ENCODE measurements around the gene GTF3C2. TPM values are rescaled to one million over a fixed set of nuclear protein-coding genes. Genes with fewer than 3 reads are reported as not detected.
A peak's percentile ranks its signal among the peaks of the same experiment; 100 is the strongest.

GTF3C2 gene
- total RNA-seq, 4 donors from 2014 or later, result 55.7 to 79.2 (median 63.6) TPM

GRCh38 chr2:27376151-27376865, 19.7 kb upstream of the GTF3C2 start:
- Histone ChIP-seq H3K4me3 (no peak overlapping the region), H3K9me3 (no peaks in the 10 kb centered on the region), H3K36me3 (peaks cover 0 to 45% (median 20%) of the 10 kb centered on the region in 4 donors), H3K27ac (no peak overlapping the region), H3K27me3 (no peaks in the 10 kb centered on the region), H3K4me1 (peaks cover 22 to 42% (median 32%) of the 10 kb centered on the region in 4 donors)
- no peak for DNase-seq
- in situ Hi-C loops (cut with MboI; ENCODE audit: low pct_ligation_motif_present in 1 of 4, low pct_unique_long_range_greater_than_20kb in 1 of 4, low sequenced_read_pairs in 3 of 4) (no loop called here), intact Hi-C loops (cut with DNase I; ENCODE audit: low total_unique reads) (no loop called here)
- WGBS, 2 donors (ENCODE audit: low coverage in 1 of 2), result 83 to 100% methylated on average over 2 to 16 of the region's 16 CpGs
- TF ChIP-seq POLR2A (IDR thresholded peaks at IDR 0.05) (no peak), EP300 (IDR thresholded peaks at IDR 0.05; ENCODE audit: low read depth) (no peak), POLR2AphosphoS5 (IDR thresholded peaks at IDR 0.05) (no peak)
- TF ChIP-seq, protein P1, sequence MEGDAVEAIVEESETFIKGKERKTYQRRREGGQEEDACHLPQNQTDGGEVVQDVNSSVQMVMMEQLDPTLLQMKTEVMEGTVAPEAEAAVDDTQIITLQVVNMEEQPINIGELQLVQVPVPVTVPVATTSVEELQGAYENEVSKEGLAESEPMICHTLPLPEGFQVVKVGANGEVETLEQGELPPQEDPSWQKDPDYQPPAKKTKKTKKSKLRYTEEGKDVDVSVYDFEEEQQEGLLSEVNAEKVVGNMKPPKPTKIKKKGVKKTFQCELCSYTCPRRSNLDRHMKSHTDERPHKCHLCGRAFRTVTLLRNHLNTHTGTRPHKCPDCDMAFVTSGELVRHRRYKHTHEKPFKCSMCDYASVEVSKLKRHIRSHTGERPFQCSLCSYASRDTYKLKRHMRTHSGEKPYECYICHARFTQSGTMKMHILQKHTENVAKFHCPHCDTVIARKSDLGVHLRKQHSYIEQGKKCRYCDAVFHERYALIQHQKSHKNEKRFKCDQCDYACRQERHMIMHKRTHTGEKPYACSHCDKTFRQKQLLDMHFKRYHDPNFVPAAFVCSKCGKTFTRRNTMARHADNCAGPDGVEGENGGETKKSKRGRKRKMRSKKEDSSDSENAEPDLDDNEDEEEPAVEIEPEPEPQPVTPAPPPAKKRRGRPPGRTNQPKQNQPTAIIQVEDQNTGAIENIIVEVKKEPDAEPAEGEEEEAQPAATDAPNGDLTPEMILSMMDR (IDR thresholded peaks at IDR 0.05), result no peak

DNA sequence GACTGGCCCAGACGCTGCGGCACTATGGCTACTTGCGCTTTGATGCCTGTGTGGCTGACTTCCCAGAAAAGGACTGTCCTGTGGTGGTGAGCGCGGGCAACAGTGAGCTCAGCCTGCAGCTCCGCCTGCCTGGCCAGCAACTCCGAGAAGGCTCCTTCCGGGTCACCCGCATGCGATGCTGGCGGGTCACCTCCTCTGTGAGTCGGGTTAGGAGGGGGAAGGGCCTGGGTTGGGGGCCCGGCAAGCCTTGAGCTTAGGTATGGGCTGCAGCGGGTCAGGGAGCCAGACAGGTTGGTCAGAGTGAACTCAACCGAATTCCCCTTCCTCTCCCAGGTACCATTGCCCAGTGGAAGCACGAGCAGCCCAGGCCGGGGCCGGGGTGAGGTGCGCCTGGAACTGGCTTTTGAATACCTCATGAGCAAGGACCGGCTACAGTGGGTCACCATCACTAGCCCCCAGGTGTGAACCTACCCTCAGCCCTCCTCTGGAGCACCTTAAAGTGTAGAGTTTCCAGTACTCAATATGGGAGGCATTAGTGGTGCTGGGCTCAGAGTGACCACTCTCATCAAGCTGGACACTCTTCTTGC, 19.0 kb upstream of the GTF3C2 start:
- in situ Hi-C loops (cut with MboI; ENCODE audit: low pct_ligation_motif_present in 1 of 4, low pct_unique_long_range_greater_than_20kb in 1 of 4, low sequenced_read_pairs in 3 of 4) (no loop called here), intact Hi-C loops (cut with DNase I; ENCODE audit: low total_unique reads) (no loop called here)
- peaks cover 0 to 45% (median 20%) of the 10 kb centered on the region in 4 donors for H3K36me3 ChIP-seq
- no peak for TF ChIP-seq POLR2AphosphoS5 (IDR thresholded peaks at IDR 0.05)
- TF ChIP-seq, protein P1 (IDR thresholded peaks at IDR 0.05), result no peak
- TF ChIP-seq EP300 (IDR thresholded peaks at IDR 0.05; ENCODE audit: low read depth), result no peak
- no peak for TF ChIP-seq POLR2A (IDR thresholded peaks at IDR 0.05)
- H3K27me3 ChIP-seq, result no peaks in the 10 kb centered on the region
- DNase-seq, result no peak
- H3K27ac ChIP-seq, result no peak overlapping the region
- no peaks in the 10 kb centered on the region for H3K9me3 ChIP-seq
- 80 to 90% methylated on average over 1 to 16 of the region's 20 CpGs for WGBS, 2 donors (ENCODE audit: low coverage in 1 of 2)
- no peak overlapping the region for H3K4me3 ChIP-seq
- H3K4me1 ChIP-seq, result peaks cover 18 to 42% (median 30%) of the 10 kb centered on the region in 4 donors

GRCh38 chr2:27373567-27373966, 17.0 kb upstream of the GTF3C2 start:
- H3K27ac ChIP-seq, result no peak overlapping the region
- intact Hi-C loops (cut with DNase I; ENCODE audit: low total_unique reads) (no loop called here), in situ Hi-C loops (cut with MboI; ENCODE audit: low pct_ligation_motif_present in 1 of 4, low pct_unique_long_range_greater_than_20kb in 1 of 4, low sequenced_read_pairs in 3 of 4) (no loop called here)
- no peak overlapping the region for H3K4me3 ChIP-seq
- H3K27me3 ChIP-seq, result no peaks in the 10 kb centered on the region
- peaks cover 0 to 45% (median 21%) of the 10 kb centered on the region in 4 donors for H3K36me3 ChIP-seq
- no peak for DNase-seq
- H3K4me1 ChIP-seq, result peaks cover 22 to 38% (median 27%) of the 10 kb centered on the region in 4 donors
- TF ChIP-seq, protein P1 (IDR thresholded peaks at IDR 0.05), result no peak
- H3K9me3 ChIP-seq, result no peaks in the 10 kb centered on the region
- WGBS, 2 donors (ENCODE audit: low coverage in 1 of 2), result 95% methylated on average over 5 of the region's 5 CpGs; no CpG with 5 or more reads in 1 of the 2 donors

DNA sequence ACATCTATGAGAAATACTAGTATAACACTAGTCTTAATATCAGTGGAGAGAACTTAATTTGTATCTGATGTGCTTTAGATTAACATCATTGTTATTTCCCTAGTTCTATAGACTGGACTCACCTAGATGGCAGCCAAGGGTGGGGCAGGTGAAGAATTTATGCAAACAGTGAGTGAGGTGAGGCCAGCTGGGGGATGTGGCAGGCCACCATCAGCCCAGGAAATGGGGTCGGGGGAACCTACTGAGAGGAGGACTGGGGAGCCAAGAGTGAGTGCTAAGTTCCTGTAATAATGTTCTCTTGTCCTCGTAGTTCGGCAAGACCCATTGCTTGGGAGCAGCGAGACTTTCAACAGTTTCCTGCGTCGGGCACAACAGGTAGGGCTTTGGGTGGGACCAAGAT, 16.4 kb upstream of the GTF3C2 start:
- WGBS, 2 donors (ENCODE audit: low coverage in 1 of 2), result 87% methylated on average over 6 of the region's 6 CpGs; no CpG with 5 or more reads in 1 of the 2 donors
- in situ Hi-C loops (cut with MboI; ENCODE audit: low pct_ligation_motif_present in 1 of 4, low pct_unique_long_range_greater_than_20kb in 1 of 4, low sequenced_read_pairs in 3 of 4), result no loop called here
- intact Hi-C loops (cut with DNase I; ENCODE audit: low total_unique reads), result no loop called here

More for the DNA sequence above, 16.4 kb upstream of the GTF3C2 start:
- Histone ChIP-seq H3K4me3 (no peak overlapping the region), H3K36me3 (peaks cover 0 to 47% (median 23%) of the 10 kb centered on the region in 4 donors), H3K9me3 (no peaks in the 10 kb centered on the region), H3K27me3 (no peaks in the 10 kb centered on the region), H3K27ac (peak overlapping the region in 1 of 4 donors; percentile 95), H3K4me1 (peaks cover 22 to 37% (median 26%) of the 10 kb centered on the region in 4 donors)
- no peak for DNase-seq
- TF ChIP-seq EP300 (IDR thresholded peaks at IDR 0.05; ENCODE audit: low read depth) (no peak), POLR2A (IDR thresholded peaks at IDR 0.05) (no peak), POLR2AphosphoS5 (IDR thresholded peaks at IDR 0.05) (no peak)
- TF ChIP-seq, protein P1 (IDR thresholded peaks at IDR 0.05), result no peak

All from transverse colon (tissue), 4 donors.